ENCODE results near the gene CCDC9.

GRCh38 chr19:47227352-47228167 lies 28.8 kb upstream of the CCDC9 start:
- TF ChIP-seq, protein P1, sequence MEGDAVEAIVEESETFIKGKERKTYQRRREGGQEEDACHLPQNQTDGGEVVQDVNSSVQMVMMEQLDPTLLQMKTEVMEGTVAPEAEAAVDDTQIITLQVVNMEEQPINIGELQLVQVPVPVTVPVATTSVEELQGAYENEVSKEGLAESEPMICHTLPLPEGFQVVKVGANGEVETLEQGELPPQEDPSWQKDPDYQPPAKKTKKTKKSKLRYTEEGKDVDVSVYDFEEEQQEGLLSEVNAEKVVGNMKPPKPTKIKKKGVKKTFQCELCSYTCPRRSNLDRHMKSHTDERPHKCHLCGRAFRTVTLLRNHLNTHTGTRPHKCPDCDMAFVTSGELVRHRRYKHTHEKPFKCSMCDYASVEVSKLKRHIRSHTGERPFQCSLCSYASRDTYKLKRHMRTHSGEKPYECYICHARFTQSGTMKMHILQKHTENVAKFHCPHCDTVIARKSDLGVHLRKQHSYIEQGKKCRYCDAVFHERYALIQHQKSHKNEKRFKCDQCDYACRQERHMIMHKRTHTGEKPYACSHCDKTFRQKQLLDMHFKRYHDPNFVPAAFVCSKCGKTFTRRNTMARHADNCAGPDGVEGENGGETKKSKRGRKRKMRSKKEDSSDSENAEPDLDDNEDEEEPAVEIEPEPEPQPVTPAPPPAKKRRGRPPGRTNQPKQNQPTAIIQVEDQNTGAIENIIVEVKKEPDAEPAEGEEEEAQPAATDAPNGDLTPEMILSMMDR (IDR thresholded peaks at IDR 0.05 in 4 of 5, conservative IDR thresholded peaks at IDR 0.05 in 1 of 5): no peak
- peak; percentile 66 to 70 for TF ChIP-seq POLR2A (IDR thresholded peaks at IDR 0.05)
